Endothelial cell of umbilical vein (primary cell): Measurements from ENCODE around the gene TGFBR3. TPM values are rescaled to one million over a fixed set of nuclear protein-coding genes. Genes with fewer than 3 reads are reported as not detected.

Experiments
- BruUV-seq: library from RNA; stranded (reverse); fragments of 400-500 nt; replicated peaks from 2 replicates; lab custom pipeline; 2021; lab: Mats Ljungman, UMichigan
- CTCF ChIA-PET: fragments of 300-600, 350-600 bp; sonication (Branson Sonifier 250); formaldehyde crosslinking; loops from one replicate; lab custom pipeline; 2021; ENCODE audit warnings: antibody characterized with exemption, inconsistent platforms; lab: Charles Lee
- POLR2A ChIA-PET: fragments of 300-600, 350-600 bp; sonication (Branson Sonifier 250); formaldehyde crosslinking; loops from one replicate; lab custom pipeline; 2021; ENCODE audit warnings: antibody characterized with exemption, inconsistent platforms; lab: Charles Lee
- DNase-seq: peaks from one replicate; pipeline ENCODE4 v3.0.0-alpha.2; 2011; ENCODE audit warnings: low read depth, low spot score
- FAIRE-seq: peaks from 2 replicates; lab custom pipeline; 2011; peaks lifted over from hg19 to GRCh38; lab: Jason Lieb, UNC
- H2AFZ ChIP-seq: 2 replicates; pipeline ENCODE4 v1.6.0; 2012; ENCODE audit warnings: low read depth, low read length, control low read depth, inconsistent platforms
- H3K27ac ChIP-seq: 2 replicates; pipeline ENCODE4 v1.5.1; 2011; ENCODE audit warnings: low read depth, mild to moderate bottlenecking, control low read depth, low read length, moderate library complexity; ENCODE audit not compliant: insufficient read depth
- H3K27me3 ChIP-seq, 2 experiments: 2 replicates each; pipeline versions ENCODE4 v1.6.0 to v1.6.1; 2011; ENCODE audit warnings: low read length in 2 of 2, mixed read lengths in 1 of 2; ENCODE audit not compliant: control insufficient read depth in 2 of 2, insufficient read depth in 2 of 2
- H3K36me3 ChIP-seq, 2 experiments: 2 replicates in 1 of 2; 3 replicates in 1 of 2; pipeline ENCODE4 v1.5.1; 2011; ENCODE audit warnings: low read length in 2 of 2, mild to moderate bottlenecking in 1 of 2, moderate library complexity in 1 of 2; ENCODE audit not compliant: control insufficient read depth in 2 of 2, insufficient read depth in 2 of 2; ENCODE audit errors: extremely low read depth in 1 of 2
- H3K4me1 ChIP-seq: 3 replicates; pipeline ENCODE4 v1.5.1; 2011; ENCODE audit warnings: mild to moderate bottlenecking, low read length; ENCODE audit not compliant: control insufficient read depth, insufficient read depth; ENCODE audit errors: extremely low read depth
- H3K4me2 ChIP-seq: 2 replicates; pipeline ENCODE4 v1.6.1; 2011; ENCODE audit warnings: low read length, control low read depth, mixed read lengths; ENCODE audit not compliant: insufficient read depth
- H3K4me3 ChIP-seq, 3 experiments: fragments of 200-600 bp in 1 of 3; sonication (generic), shearing (Covaris generic) in 1 of 3; replicated peaks in 1 of 3; 2 replicates each; pipeline ENCODE4 v1.5.1; 2011 to 2016; ENCODE audit warnings: control low read depth in 3 of 3, low read length in 3 of 3, mild to moderate bottlenecking in 2 of 3, inconsistent platforms in 1 of 3, low read depth in 1 of 3, moderate library complexity in 1 of 3; ENCODE audit not compliant: insufficient read depth in 1 of 3
- H3K79me2 ChIP-seq: 2 replicates; pipeline ENCODE4 v1.6.0; 2012; ENCODE audit warnings: low read length, inconsistent platforms; ENCODE audit not compliant: control insufficient read depth, insufficient read depth
- H3K9ac ChIP-seq: replicated peaks from 2 replicates; pipeline ENCODE3; 2011; ENCODE audit warnings: low read length, control low read depth; ENCODE audit not compliant: insufficient read depth; ENCODE audit errors: extremely low read depth
- H3K9me1 ChIP-seq: replicated peaks from 3 replicates; pipeline ENCODE4 v1.6.0; 2011; ENCODE audit warnings: mild to moderate bottlenecking, low read length; ENCODE audit not compliant: control insufficient read depth, insufficient read depth; ENCODE audit errors: extremely low read depth
- H3K9me3 ChIP-seq: replicated peaks from 2 replicates; pipeline ENCODE4 v1.5.1; 2012; ENCODE audit warnings: low read length, inconsistent platforms; ENCODE audit not compliant: control insufficient read depth, insufficient read depth
- H4K20me1 ChIP-seq: replicated peaks from 2 replicates; pipeline ENCODE3; 2011; ENCODE audit warnings: mild to moderate bottlenecking, low read length; ENCODE audit not compliant: control insufficient read depth, insufficient read depth; ENCODE audit errors: extremely low read depth
- CTCF ChIP-seq, 2 donors: IDR thresholded peaks; 1 replicate in 1 of 2; 2 replicates in 1 of 2; pipeline ENCODE4 v1.5.1; 2011; ENCODE audit warnings: low read length in 2 of 2, mild to moderate bottlenecking in 2 of 2, moderate library complexity in 2 of 2, control low read depth in 1 of 2, inconsistent platforms in 1 of 2, low read depth in 1 of 2; ENCODE audit not compliant: insufficient read depth in 1 of 2; ENCODE audit errors: extremely low read depth in 1 of 2
- EZH2 ChIP-seq: IDR thresholded peaks from 2 replicates; pipeline ENCODE4 v1.6.1; 2012; ENCODE audit warnings: borderline replicate concordance, low read depth, mild to moderate bottlenecking, moderate library complexity, low read length, inconsistent platforms; ENCODE audit not compliant: severe bottlenecking
- FOS ChIP-seq: IDR thresholded peaks from 2 replicates; pipeline ENCODE4 v1.6.1; 2011; ENCODE audit warnings: mild to moderate bottlenecking, low read length, moderate library complexity, borderline replicate concordance; ENCODE audit not compliant: insufficient read depth
- GATA2 ChIP-seq: IDR thresholded peaks from 2 replicates; pipeline ENCODE4 v1.7.0; 2011; ENCODE audit warnings: low read depth, mild to moderate bottlenecking, moderate library complexity, mixed read lengths, low read length; ENCODE audit not compliant: insufficient read length, insufficient read depth
- JUN ChIP-seq: IDR thresholded peaks from 2 replicates; pipeline ENCODE4 v1.6.1; 2011; ENCODE audit warnings: borderline replicate concordance, low read depth; ENCODE audit not compliant: insufficient read length, insufficient read depth
- MAX ChIP-seq: IDR thresholded peaks from 2 replicates; pipeline ENCODE4 v1.6.1; 2011; ENCODE audit not compliant: insufficient read depth, insufficient read length
- MYC ChIP-seq: IDR thresholded peaks from one replicate; pipeline ENCODE4 v1.6.1; 2011; ENCODE audit warnings: mild to moderate bottlenecking, low read depth, low read length
- POLR2A ChIP-seq: IDR thresholded peaks from 2 replicates; pipeline ENCODE4 v1.6.1; 2012; ENCODE audit warnings: low read depth, mild to moderate bottlenecking, control low read depth, low read length
- POLR2AphosphoS5 ChIP-seq: IDR thresholded peaks from 2 replicates; pipeline ENCODE4 v1.6.1; 2012; ENCODE audit warnings: low read depth, mild to moderate bottlenecking, control low read depth, low read length, moderate library complexity; ENCODE audit not compliant: insufficient read depth
- dilution Hi-C: fragments of 300-500 bp; cut with MboI; formaldehyde crosslinking; loops from one replicate; pipeline ENCODE4 v1.15.0; 2019; ENCODE audit warnings: low sequenced_read_pairs; ENCODE audit not compliant: extremely low pct_ligation_motif_present
- intact Hi-C: fragments of 100-400 bp; cut with micrococcal nuclease; formaldehyde crosslinking; loops from one replicate; pipeline ENCODE4 v1.10.0; 2022
- polyA plus RNA-seq, 4 experiments: library from polyadenylated mRNA; depleted of rRNA in 3 of 4; stranded (reverse) in 3 of 4; unstranded in 1 of 4; fragments of >200 nt; gene quantifications; 2 replicates each; pipeline versions ENCODE4 v1.2.1 to v1.2.3, GENCODE V29; 2011 to 2012; ENCODE audit warnings: missing spikeins in 1 of 4
- total RNA-seq: library from RNA; stranded (reverse); gene quantifications from 2 replicates; pipeline ENCODE4 v1.2.3, GENCODE V29; 2021

Gene TGFBR3
- total and polyA plus RNA-seq, 2 donors (not counting 3 experiments of a cell fraction or from before 2014, with no cell fraction given): 8.0 to 13.4 TPM

DNA sequence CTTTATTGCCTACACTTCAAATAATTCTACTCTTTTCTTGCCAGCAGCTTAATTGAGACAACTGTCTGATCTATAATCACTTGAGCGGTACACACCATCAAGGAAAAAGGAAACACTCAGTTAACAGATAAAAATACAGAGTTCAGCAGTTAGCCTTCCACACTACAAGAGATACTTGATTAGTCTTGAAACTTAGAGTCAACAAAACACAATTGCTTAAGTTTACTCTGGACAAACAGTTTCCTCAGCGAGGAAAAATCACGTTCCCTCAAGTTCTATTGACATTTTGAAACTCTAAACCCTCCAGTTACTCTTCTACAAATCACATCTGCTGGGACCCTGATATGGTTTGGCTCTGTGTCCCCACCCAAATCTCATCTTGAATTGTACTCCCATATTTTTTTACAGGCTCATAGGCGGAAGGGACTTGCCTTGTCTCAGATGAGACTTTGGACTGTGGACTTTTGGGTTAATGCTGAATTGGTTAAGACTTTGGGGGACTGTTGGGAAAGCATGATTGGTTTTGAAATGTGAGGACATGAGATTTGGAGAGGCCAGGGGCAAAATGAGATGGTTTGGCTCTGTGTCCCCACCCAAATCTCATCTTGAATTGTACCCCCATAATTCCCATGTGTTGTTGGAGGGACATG is 244.9 kb downstream of the TGFBR3 start:
- Histone ChIP-seq H3K27me3 (peaks cover 2 to 6% of the 10 kb centered on the region in 2 experiments), H2AFZ (no peak overlapping the region), H3K4me3 (no peak overlapping the region), H3K36me3 (no peaks in the 10 kb centered on the region), H3K4me1 (peaks cover 15% of the 10 kb centered on the region), H4K20me1 (no peaks in the 10 kb centered on the region), H3K9me3 (no peaks in the 10 kb centered on the region), H3K27ac (no peak overlapping the region), H3K9me1 (no peaks in the 10 kb centered on the region), H3K9ac (no peak overlapping the region), H3K4me2 (no peak overlapping the region), H3K79me2 (no peaks in the 10 kb centered on the region)
- no TSS peak for BruUV-seq
- CTCF ChIA-PET: interaction anchor here (1.2 kb wide), 1 partner anchor 396 kb away, joined by 3 read pairs; no protein-coding TSS in a partner anchor
- intact Hi-C loops: no loop called here
- dilution Hi-C loops: no loop called here
- no peak for FAIRE-seq
- POLR2A ChIA-PET: no interaction called here
- TF ChIP-seq POLR2AphosphoS5 (no peak), MAX (no peak), GATA2 (no peak), CTCF (IDR thresholded peaks at IDR 0.05; ENCODE audit: extremely low read depth in 1 of 2, insufficient read depth in 1 of 2, low read depth in 1 of 2, low read length in 2 of 2) (no peak), JUN (no peak), FOS (no peak), EZH2 (no peak), MYC (no peak), POLR2A (no peak)
- no peak for DNase-seq
